Neural crest cell (in vitro differentiated cells): ENCODE data around the gene TMED1. TPM values are rescaled to one million over a fixed set of nuclear protein-coding genes. Genes with fewer than 3 reads are reported as not detected.

ENCODE experiments used
- DNase-seq: peaks from one replicate; pipeline ENCODE4 v3.0.0; 2021; ENCODE audit warnings: low read depth, mixed read lengths, low spot score
- H3K27ac Mint-ChIP-seq: one replicate; pipeline ENCODE4 v1.8.0; 2021; ENCODE audit warnings: mild to moderate bottlenecking, mixed read lengths; ENCODE audit not compliant: unreplicated experiment
- H3K27me3 Mint-ChIP-seq: 2 replicates; pipeline ENCODE4 v1.8.0; 2021; ENCODE audit warnings: low read depth, mild to moderate bottlenecking, mixed read lengths
- H3K36me3 Mint-ChIP-seq: 2 replicates; pipeline ENCODE4 v1.8.0; 2021; ENCODE audit warnings: low read depth, mild to moderate bottlenecking, mixed read lengths
- H3K4me1 Mint-ChIP-seq: 2 replicates; pipeline ENCODE4 v1.8.0; 2021; ENCODE audit warnings: mixed read lengths
- H3K4me3 Mint-ChIP-seq: one replicate; pipeline ENCODE4 v1.8.0; 2021; ENCODE audit warnings: mild to moderate bottlenecking, mixed read lengths
- H3K9me3 Mint-ChIP-seq: 2 replicates; pipeline ENCODE4 v1.8.0; 2021; ENCODE audit warnings: mixed read lengths
- total RNA-seq: library from RNA; stranded (reverse); gene quantifications from 2 replicates; pipeline ENCODE4 v1.2.1, GENCODE V29; 2021
- TF ChIP-seq, protein P1 (sequence below): fragments of 200-600 bp; sonication (generic); conservative IDR thresholded peaks from 2 replicates; pipeline ENCODE4 v1.5.0; 2021; ENCODE audit warnings: antibody characterized with exemption, mild to moderate bottlenecking

TMED1 gene
- total RNA-seq, 1 donor from 2014 or later: 30.9 TPM

DNA sequence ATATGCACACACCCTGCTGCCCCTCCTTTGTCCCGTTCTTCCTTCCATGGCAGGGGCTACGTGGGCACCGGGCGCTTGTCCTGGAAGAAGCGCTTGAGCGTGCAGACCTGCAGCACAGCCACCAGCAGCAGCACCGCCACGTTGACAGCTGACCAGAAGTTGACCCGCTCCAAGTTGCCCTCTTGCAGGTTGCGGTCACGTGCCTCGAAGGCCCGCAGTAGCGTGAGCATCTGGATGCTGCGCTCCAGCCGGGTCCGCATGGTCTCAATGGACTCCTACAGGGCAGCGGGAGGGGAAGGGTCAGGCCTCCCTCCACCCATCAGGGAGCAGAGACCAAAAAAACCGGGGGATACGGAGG is 3.1 kb downstream of the TMED1 start:
- TF ChIP-seq, protein P1, sequence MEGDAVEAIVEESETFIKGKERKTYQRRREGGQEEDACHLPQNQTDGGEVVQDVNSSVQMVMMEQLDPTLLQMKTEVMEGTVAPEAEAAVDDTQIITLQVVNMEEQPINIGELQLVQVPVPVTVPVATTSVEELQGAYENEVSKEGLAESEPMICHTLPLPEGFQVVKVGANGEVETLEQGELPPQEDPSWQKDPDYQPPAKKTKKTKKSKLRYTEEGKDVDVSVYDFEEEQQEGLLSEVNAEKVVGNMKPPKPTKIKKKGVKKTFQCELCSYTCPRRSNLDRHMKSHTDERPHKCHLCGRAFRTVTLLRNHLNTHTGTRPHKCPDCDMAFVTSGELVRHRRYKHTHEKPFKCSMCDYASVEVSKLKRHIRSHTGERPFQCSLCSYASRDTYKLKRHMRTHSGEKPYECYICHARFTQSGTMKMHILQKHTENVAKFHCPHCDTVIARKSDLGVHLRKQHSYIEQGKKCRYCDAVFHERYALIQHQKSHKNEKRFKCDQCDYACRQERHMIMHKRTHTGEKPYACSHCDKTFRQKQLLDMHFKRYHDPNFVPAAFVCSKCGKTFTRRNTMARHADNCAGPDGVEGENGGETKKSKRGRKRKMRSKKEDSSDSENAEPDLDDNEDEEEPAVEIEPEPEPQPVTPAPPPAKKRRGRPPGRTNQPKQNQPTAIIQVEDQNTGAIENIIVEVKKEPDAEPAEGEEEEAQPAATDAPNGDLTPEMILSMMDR: no peak
- H3K9me3 Mint-ChIP-seq: peaks cover 8% of the 10 kb centered on the region
- H3K27ac Mint-ChIP-seq: no peak overlapping the region
- peaks cover 18% of the 10 kb centered on the region for H3K4me1 Mint-ChIP-seq
- H3K27me3 Mint-ChIP-seq: peaks cover 10% of the 10 kb centered on the region
- peaks cover 10% of the 10 kb centered on the region for H3K36me3 Mint-ChIP-seq
- no peak for DNase-seq
- H3K4me3 Mint-ChIP-seq: no peak overlapping the region

DNA sequence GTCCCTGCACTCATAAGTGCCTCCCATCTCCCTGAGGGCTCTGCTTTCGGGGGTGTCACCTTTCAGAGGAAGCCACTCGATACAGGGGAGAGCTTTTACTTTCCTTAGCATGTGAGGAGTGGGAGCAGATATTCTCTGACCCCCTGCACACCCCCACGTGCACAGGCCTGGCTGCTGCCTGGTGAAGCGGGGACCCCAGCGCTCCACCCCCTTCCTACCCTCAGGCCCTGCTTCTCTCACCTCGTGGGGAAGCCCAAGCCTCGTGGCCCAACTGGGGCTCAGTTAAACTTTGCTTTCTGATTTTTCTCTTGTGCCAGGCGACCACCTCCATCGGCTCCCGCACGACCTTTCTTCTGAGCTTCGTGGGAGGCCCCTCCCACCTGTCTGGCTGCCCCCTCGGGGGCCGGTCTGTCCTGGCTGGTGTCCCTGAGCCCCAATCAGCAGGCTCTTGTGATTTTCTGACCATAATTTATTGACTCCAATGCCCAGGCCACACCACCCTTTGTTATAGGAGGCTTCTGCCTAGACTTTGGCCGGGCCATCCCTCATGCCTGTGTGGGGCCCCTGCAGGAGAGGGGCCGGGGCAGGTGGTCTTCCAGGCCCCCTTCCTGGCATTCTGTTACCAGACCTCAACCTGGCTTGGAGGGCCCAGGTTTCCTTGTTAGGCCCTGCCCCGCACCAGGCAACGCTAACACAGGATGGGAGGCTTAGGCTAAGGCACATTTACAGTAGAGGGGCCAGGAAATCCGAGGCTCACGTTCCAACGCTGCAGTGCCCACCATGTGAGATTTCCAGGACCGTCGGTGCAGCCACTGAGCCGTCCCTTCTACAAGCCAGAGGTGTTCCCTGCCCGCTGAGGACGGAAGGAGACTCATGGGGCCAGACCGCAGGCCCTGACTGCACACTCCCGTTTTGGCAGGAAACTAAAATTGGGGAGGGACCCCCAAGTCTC is 3.7 kb downstream of the TMED1 start:
- peaks cover 8% of the 10 kb centered on the region for H3K9me3 Mint-ChIP-seq
- H3K4me3 Mint-ChIP-seq: peak overlapping the region; percentile 54
- H3K36me3 Mint-ChIP-seq: peaks cover 10% of the 10 kb centered on the region
- TF ChIP-seq, protein P1: no peak
- peaks cover 10% of the 10 kb centered on the region for H3K27me3 Mint-ChIP-seq
- H3K27ac Mint-ChIP-seq: no peak overlapping the region
- DNase-seq: no peak
- peaks cover 18% of the 10 kb centered on the region for H3K4me1 Mint-ChIP-seq

DNA sequence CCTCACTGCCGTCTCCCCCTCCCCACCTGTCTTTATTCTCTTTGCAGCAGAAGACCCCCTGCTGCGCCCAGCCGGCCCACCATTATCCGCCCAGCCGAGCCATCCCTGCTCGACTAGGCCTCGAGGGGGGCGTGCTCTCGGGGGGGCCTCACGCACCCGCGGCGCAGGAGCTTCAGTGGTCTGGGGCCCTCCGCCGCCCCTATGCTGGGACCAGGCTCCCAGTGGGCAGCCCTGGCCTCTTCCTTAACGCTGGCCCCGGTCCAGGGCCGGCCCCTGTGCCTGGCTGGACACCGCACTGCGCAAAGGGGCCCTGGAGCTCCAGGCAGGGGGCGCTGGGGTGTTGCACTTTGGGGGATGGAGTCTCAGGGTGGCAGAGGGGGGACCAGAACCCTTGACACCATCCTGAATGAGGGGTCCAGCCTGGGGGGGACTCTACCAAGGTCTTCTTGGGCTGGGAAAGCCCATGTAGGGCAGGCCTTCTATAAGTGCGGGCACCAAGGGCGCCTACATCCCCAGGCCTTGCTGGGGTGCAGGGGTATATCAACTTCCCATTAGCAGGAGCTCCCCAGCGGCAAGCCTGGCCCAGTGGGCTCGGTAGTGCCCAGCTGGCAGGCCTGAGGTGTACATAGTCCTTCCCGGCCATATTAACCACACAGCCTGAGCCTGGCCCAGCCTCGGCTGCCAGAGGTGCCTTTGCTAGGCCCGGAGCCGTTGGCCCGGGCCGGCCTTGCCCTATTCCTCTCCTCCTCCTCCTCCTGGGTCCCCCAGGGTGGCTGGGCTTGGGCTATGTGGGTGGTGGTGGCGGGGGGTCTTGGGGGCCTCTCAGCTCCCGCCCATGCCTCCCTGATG is 4.9 kb downstream of the TMED1 start:
- no peak overlapping the region for H3K4me3 Mint-ChIP-seq
- H3K9me3 Mint-ChIP-seq: peaks cover 4% of the 10 kb centered on the region
- H3K27me3 Mint-ChIP-seq: peaks cover 7% of the 10 kb centered on the region
- no peak overlapping the region for H3K27ac Mint-ChIP-seq
- peaks cover 8% of the 10 kb centered on the region for H3K4me1 Mint-ChIP-seq
- TF ChIP-seq, protein P1: no peak
- no peak for DNase-seq
- peaks cover 5% of the 10 kb centered on the region for H3K36me3 Mint-ChIP-seq

DNA sequence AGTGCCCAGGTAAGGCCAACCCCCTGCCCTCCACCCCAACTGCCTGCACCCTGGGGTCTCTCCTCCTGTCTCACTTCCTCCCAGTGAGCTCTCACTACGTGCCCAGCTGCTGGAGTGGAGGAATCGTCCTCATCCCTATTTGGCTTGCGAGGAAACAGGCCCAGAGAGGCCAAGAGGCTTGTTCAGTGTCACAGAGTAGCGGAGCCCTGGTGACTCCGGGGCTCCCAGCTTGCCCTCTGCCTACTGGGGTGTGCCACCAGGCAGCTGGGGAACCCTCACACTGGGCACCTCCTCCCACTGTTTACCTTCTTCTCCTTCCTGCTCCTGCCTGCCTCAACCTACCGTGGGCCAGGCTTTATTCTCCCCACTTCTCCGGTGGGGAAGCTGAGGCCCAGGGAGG is 5.6 kb downstream of the TMED1 start:
- no peak for DNase-seq
- H3K27me3 Mint-ChIP-seq: peaks cover under 1% of the 10 kb centered on the region
- H3K4me3 Mint-ChIP-seq: no peak overlapping the region
- H3K27ac Mint-ChIP-seq: no peak overlapping the region
- peaks cover 1% of the 10 kb centered on the region for H3K36me3 Mint-ChIP-seq
- TF ChIP-seq, protein P1: no peak
- peaks cover 2% of the 10 kb centered on the region for H3K4me1 Mint-ChIP-seq
- H3K9me3 Mint-ChIP-seq: peaks cover under 1% of the 10 kb centered on the region

DNA sequence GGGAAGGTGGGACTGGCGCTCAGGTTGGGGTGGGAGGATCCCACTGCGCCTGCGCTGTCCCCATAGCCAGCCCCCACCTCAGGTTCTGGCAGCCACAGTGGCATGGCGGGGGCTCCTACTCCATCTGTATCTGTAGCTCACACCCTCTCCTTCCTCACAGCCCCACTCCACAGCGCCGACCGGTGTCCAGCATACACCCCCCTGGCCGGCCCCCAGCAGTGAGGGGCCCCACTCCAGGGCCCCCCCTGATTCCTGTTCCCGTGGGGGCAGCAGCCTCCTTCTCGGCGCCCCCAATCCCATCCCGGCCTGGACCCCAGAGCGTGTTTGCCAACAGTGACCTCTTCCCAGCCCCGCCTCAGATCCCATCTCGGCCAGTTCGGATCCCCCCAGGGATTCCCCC is 6.0 kb downstream of the TMED1 start:
- TF ChIP-seq, protein P1: no peak

More for the DNA sequence above, 6.0 kb downstream of the TMED1 start:
- Mint-ChIP-seq H3K4me3 (no peak overlapping the region), H3K36me3 (no peaks in the 10 kb centered on the region), H3K4me1 (no peaks in the 10 kb centered on the region), H3K9me3 (no peaks in the 10 kb centered on the region), H3K27ac (no peak overlapping the region), H3K27me3 (no peaks in the 10 kb centered on the region)
- no peak for DNase-seq
